Mucosa of stomach (tissue), 1 donor: ENCODE data around the gene DHX40.
"Not testable (repeated sequence)": the region's sequence is repeated elsewhere in the genome, so short reads cannot be mapped to it uniquely, and the experiment has no call there.

ENCODE experiments used
- H3K27me3 ChIP-seq: one replicate; pipeline ENCODE4 v1.7.0; 2013; ENCODE audit warnings: mild to moderate bottlenecking, low read length; ENCODE audit not compliant: control insufficient read depth, insufficient read depth
- H3K36me3 ChIP-seq: one replicate; pipeline ENCODE4 v1.7.0; 2013; ENCODE audit warnings: low read length; ENCODE audit not compliant: control insufficient read depth, insufficient read depth
- H3K4me1 ChIP-seq: one replicate; pipeline ENCODE4 v1.7.0; 2013; ENCODE audit warnings: mild to moderate bottlenecking, low read length; ENCODE audit not compliant: control insufficient read depth, insufficient read depth
- H3K4me3 ChIP-seq: one replicate; pipeline ENCODE4 v1.7.0; 2013; ENCODE audit warnings: low read length
- H3K9ac ChIP-seq: one replicate; pipeline ENCODE4 v1.7.0; 2013; ENCODE audit warnings: mild to moderate bottlenecking, low read length, moderate library complexity
- H3K9me3 ChIP-seq: one replicate; pipeline ENCODE4 v1.7.0; 2013; ENCODE audit warnings: mild to moderate bottlenecking, low read length, moderate library complexity; ENCODE audit not compliant: control insufficient read depth
- donor health status: Pancreatic carcinoma.

DHX40 gene

DNA sequence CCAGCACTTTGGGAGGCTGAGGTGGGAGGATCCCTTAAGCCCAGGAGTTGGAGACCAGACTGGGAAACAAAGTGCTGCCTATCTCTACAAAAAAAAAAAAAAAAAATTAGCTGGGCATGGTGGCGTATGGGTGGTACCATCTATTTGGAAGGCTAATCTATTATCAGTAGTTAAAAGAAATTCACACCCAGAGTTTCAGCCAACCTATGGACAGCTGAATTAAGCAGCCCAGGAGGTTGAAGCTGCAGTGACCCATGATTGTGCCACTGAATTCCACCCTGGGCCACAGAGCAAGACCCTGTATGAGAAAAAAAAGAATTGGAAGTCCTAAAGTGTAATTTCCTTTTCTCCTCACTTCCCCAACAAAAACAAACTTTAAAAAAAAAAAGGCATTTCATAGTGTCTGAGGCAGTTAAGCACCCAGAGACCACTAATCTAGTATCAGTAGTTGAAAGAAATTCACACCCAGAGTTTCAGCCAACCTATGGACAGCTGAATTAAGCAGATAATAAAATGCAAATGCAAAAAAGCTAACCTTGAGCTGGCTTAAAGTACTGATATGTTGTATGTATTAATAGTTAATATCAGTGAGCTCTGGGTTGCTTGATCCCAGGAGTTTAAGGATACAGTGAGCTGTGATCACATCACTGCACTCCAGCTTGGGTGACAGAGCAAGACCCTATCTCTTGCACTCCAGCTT is 72.4 kb downstream of the DHX40 start:
- H3K4me1 ChIP-seq = peaks cover 42% of the 10 kb centered on the region

DNA sequence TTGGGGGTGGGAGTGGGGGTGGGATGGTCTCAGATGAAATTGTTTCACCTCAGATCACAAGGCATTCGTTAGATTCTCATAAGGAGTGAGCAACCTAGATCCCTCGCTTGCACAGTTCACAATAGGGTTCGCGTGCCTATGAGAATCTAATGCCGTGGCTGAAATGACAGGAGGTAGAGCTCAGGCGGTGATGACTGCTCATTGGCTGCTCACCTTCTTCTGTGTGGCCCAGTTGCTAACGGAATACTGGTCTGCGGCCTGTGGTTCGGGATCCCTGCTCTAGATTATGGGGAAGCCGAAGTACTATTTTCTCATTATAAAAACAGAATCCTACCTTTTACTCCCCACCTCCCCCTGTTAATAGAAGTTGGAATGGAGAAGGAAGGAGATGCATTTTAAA is 73.1 kb downstream of the DHX40 start:
- H3K9me3 ChIP-seq = no peaks in the 10 kb centered on the region
- no peaks in the 10 kb centered on the region for H3K27me3 ChIP-seq
- H3K4me3 ChIP-seq = no peak overlapping the region
- peaks cover 45% of the 10 kb centered on the region for H3K4me1 ChIP-seq
- H3K36me3 ChIP-seq = no peaks in the 10 kb centered on the region
- no peak overlapping the region for H3K9ac ChIP-seq

More for the DNA sequence above, 72.4 kb downstream of the DHX40 start:
- Histone ChIP-seq H3K9me3 (no peaks in the 10 kb centered on the region), H3K9ac (no peak overlapping the region), H3K4me3 (no peak overlapping the region), H3K36me3 (no peaks in the 10 kb centered on the region), H3K27me3 (no peaks in the 10 kb centered on the region)

DNA sequence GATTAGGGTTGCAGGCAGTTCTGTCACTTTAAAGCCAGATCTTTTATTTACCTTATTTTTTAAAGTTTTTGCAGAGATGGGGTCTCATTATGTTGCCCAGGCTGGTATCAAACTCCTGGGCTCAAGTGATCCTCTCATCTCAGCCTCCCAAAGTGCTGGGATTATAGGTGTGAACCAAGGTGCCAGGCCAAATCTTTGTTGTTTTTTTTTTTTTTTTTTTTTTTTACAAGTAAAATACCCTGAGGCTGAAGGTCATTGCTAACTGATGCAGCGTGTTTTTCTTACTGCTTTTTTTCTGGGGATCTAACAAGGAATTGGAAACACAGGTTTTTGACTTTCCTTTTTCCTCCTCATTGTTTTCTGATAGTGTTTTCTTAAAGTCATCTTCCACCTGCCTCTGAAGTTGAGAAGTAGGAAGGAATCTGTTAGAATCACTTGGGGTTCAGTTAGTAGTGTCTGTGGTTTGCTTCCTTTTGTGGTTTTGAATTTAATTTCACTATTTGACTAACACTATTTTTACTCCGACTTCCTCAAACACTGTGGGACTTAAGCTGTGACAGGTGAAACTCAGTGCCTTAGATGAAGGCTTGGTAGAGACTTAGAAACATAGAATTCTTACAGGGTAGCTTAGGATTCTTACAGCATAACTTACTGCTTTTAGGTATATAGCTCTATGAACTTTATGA is 76.5 kb downstream of the DHX40 start:
- no peaks in the 10 kb centered on the region for H3K36me3 ChIP-seq
- no peak overlapping the region for H3K9ac ChIP-seq
- H3K4me1 ChIP-seq = peaks cover 28% of the 10 kb centered on the region
- no peak overlapping the region for H3K4me3 ChIP-seq
- H3K27me3 ChIP-seq = no peaks in the 10 kb centered on the region
- H3K9me3 ChIP-seq = no peaks in the 10 kb centered on the region

GRCh38 chr17:59642565-59642964 is 77.2 kb downstream of the DHX40 start:
- peaks cover 28% of the 10 kb centered on the region for H3K4me1 ChIP-seq
- H3K36me3 ChIP-seq = peaks cover 1% of the 10 kb centered on the region
- no peak overlapping the region for H3K9ac ChIP-seq
- no peaks in the 10 kb centered on the region for H3K27me3 ChIP-seq
- no peak overlapping the region for H3K4me3 ChIP-seq
- no peaks in the 10 kb centered on the region for H3K9me3 ChIP-seq

GRCh38 chr17:59643159-59644140 is 78.0 kb downstream of the DHX40 start:
- H3K4me3 ChIP-seq = no peak overlapping the region
- no peaks in the 10 kb centered on the region for H3K9me3 ChIP-seq
- H3K9ac ChIP-seq = no peak overlapping the region
- peaks cover 20% of the 10 kb centered on the region for H3K4me1 ChIP-seq
- H3K27me3 ChIP-seq = no peaks in the 10 kb centered on the region
- peaks cover 6% of the 10 kb centered on the region for H3K36me3 ChIP-seq

GRCh38 chr17:59647288-59647687 is 81.9 kb downstream of the DHX40 start:
- Histone ChIP-seq H3K4me3 (no peak overlapping the region), H3K4me1 (peaks cover 6% of the 10 kb centered on the region), H3K9me3 (no peaks in the 10 kb centered on the region), H3K36me3 (peaks cover 6% of the 10 kb centered on the region), H3K27me3 (no peaks in the 10 kb centered on the region), H3K9ac (no peak overlapping the region)

- no peaks in the 10 kb centered on the region for H3K9me3 ChIP-seq
- no peak overlapping the region for H3K9ac ChIP-seq
- peaks cover 12% of the 10 kb centered on the region for H3K36me3 ChIP-seq
These were observed 84.5 kb downstream of the DHX40 start for GRCh38 chr17:59649886-59650285.

GRCh38 chr17:59650642-59651041 is 85.2 kb downstream of the DHX40 start:
- H3K9me3 ChIP-seq = no peaks in the 10 kb centered on the region
- H3K36me3 ChIP-seq = peaks cover 17% of the 10 kb centered on the region
- no peaks in the 10 kb centered on the region for H3K27me3 ChIP-seq
- no peak overlapping the region for H3K4me3 ChIP-seq
- H3K4me1 ChIP-seq = no peaks in the 10 kb centered on the region
- no peak overlapping the region for H3K9ac ChIP-seq

More at GRCh38 chr17:59649886-59650285, 84.5 kb downstream of the DHX40 start:
- H3K4me1 ChIP-seq = no peaks in the 10 kb centered on the region
- no peaks in the 10 kb centered on the region for H3K27me3 ChIP-seq
- no peak overlapping the region for H3K4me3 ChIP-seq

GRCh38 chr17:59651346-59651745 is 85.9 kb downstream of the DHX40 start:
- Histone ChIP-seq H3K4me3 (no peak overlapping the region), H3K36me3 (peaks cover 17% of the 10 kb centered on the region), H3K9ac (no peak overlapping the region), H3K9me3 (no peaks in the 10 kb centered on the region), H3K4me1 (no peaks in the 10 kb centered on the region), H3K27me3 (no peaks in the 10 kb centered on the region)

DNA sequence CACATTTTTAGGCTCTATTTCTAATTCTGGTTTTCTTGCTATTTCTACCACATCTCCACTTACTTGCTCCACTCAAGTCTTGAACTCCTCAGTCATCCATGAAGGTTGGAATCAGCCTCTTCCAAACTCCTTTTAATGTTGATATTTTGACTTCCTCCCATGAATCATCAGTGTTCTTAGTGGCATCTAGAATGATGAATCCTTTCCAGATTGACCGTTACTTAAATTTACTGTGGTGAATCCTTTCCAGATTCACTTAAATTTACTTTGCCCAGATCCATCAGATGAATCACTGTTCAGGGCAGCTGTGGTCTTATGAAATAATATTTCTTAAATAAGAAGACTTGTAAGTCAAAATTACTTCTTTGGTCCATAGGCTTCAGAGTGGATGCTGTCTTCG is 86.7 kb downstream of the DHX40 start:
- Histone ChIP-seq H3K4me1 (no peaks in the 10 kb centered on the region), H3K27me3 (no peaks in the 10 kb centered on the region), H3K9ac (no peak overlapping the region), H3K36me3 (peaks cover 17% of the 10 kb centered on the region), H3K9me3 (no peaks in the 10 kb centered on the region), H3K4me3 (no peak overlapping the region)

- H3K4me3 ChIP-seq, H3K27me3 ChIP-seq, H3K9me3 ChIP-seq, H3K9ac ChIP-seq, H3K4me1 ChIP-seq: not testable (repeated sequence)
- peaks cover 11% of the 10 kb centered on the region for H3K36me3 ChIP-seq
These were observed 91.2 kb downstream of the DHX40 start for GRCh38 chr17:59656624-59657023.
